Measurements from ENCODE around the gene PTGIR.
"Not testable (repeated sequence)": the region's sequence is repeated elsewhere in the genome, so short reads cannot be mapped to it uniquely, and the experiment has no call there.

Gene PTGIR

GRCh38 chr19:46637224-46637623 is 12.3 kb upstream of the PTGIR start:
- no peak for DNase-seq (ENCODE audit: low spot score)

- no peak for DNase-seq (ENCODE audit: low spot score)
Measured at GRCh38 chr19:46635920-46636761, 11.3 kb upstream of the PTGIR start, which contains the start of gene GNG8. GNG8 (minus strand) TSS chr19:46636202; CDS start chr19:46634682, 1,520 bp downstream.

GRCh38 chr19:46634656-46635218 is 9.8 kb upstream of the PTGIR start:
- DNase-seq (ENCODE audit: low spot score) = no peak

- peak; percentile 92 for DNase-seq (ENCODE audit: low spot score)
Measured at GRCh38 chr19:46634045-46634655, 9.3 kb upstream of the PTGIR start.

GRCh38 chr19:46633130-46633529 is 8.2 kb upstream of the PTGIR start:
- DNase-seq (ENCODE audit: low spot score) = no peak

GRCh38 chr19:46631481-46631880 is 6.6 kb upstream of the PTGIR start:
- no peak for DNase-seq (ENCODE audit: low spot score)

GRCh38 chr19:46630586-46631205 is 5.8 kb upstream of the PTGIR start:
- no peak for DNase-seq (ENCODE audit: low spot score)

GRCh38 chr19:46629546-46630025 is 4.7 kb upstream of the PTGIR start:
- DNase-seq (ENCODE audit: low spot score) = no peak

GRCh38 chr19:46628970-46629369 is 4.1 kb upstream of the PTGIR start:
- DNase-seq (ENCODE audit: low spot score) = not testable (repeated sequence)

GRCh38 chr19:46626446-46626845 is 1.6 kb upstream of the PTGIR start:
- no peak for DNase-seq (ENCODE audit: low spot score)

GRCh38 chr19:46625731-46626130 is 842 bp upstream of the PTGIR start:
- DNase-seq (ENCODE audit: low spot score) = no peak

- DNase-seq (ENCODE audit: low spot score) = no peak
Measured at GRCh38 chr19:46623915-46624502, 880 bp downstream of the PTGIR start.

- DNase-seq (ENCODE audit: low spot score) = no peak
Measured at GRCh38 chr19:46622118-46622446, 2.8 kb downstream of the PTGIR start.

GRCh38 chr19:46621191-46622117 is 3.4 kb downstream of the PTGIR start:
- no peak for DNase-seq (ENCODE audit: low spot score)

GRCh38 chr19:46620716-46621115 is 4.2 kb downstream of the PTGIR start:
- peak; percentile 58 for DNase-seq (ENCODE audit: low spot score)

- no peak for DNase-seq (ENCODE audit: low spot score)
Measured at GRCh38 chr19:46620267-46620666, 4.6 kb downstream of the PTGIR start.

- DNase-seq (ENCODE audit: low spot score) = no peak
Measured at GRCh38 chr19:46618670-46619231, 6.1 kb downstream of the PTGIR start.

GRCh38 chr19:46617601-46618000 is 7.3 kb downstream of the PTGIR start:
- DNase-seq (ENCODE audit: low spot score) = no peak

GRCh38 chr19:46616631-46617322 is 8.1 kb downstream of the PTGIR start:
- peak; percentile 65 for DNase-seq (ENCODE audit: low spot score)

GRCh38 chr19:46615966-46616365 is 8.9 kb downstream of the PTGIR start:
- DNase-seq (ENCODE audit: low spot score) = no peak
